Bronchial smooth muscle cell (primary cell): ENCODE data around the gene YWHAB. TPM values are rescaled to one million over a fixed set of nuclear protein-coding genes. Genes with fewer than 3 reads are reported as not detected.

Experiments
- total RNA-seq: library from RNA; depleted of rRNA; stranded (reverse); fragments of >200 nt; gene quantifications from 2 replicates; pipeline ENCODE4 v1.2.1, GENCODE V29; 2014

Gene YWHAB
- total RNA-seq = 38.5 and 68.7 TPM in 2 replicates

DNA sequence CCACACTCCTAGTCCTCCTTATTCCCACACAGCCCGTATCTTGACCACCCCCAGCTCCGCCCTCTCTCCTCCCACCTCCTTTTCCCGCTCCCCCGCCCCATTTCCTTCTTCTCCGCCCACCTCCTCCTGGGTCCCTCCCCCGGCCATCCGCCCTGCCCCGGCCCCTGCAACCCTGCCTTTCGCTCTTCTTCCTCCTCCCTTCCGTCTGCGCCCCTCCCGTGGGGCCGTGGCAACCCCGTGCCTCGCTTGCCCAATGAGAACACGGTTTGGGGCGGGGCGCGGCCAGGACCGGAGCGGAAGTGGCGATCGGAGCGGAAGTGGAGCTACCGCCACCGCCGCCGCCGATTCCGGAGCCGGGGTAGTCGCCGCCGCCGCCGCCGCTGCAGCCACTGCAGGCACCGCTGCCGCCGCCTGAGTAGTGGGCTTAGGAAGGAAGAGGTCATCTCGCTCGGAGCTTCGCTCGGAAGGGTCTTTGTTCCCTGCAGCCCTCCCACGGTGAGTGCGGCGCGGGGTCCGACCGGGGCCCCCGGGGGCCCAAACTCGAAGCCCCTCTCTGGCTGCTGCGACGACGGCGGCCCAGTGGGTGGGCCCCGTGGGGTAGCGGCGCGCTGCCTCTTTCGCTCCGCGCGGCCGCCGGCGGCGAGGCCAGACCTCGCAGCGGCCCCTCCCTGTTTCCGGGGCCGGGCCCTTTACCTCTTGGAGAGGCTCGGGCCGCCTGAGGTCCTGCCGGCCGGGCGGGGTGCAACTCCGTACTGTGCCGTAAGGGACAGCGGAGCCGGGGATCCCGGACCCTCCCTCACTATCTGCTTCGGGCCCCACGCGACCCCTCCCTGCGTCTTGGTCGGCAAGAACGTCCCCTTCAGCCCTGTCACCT, at the start of gene YWHAB:
Gene YWHAB, plus strand, starts transcription at position 314 of the 874 bp plus-strand sequence. CDS start 15,829 bp downstream, outside the sequence.

DNA sequence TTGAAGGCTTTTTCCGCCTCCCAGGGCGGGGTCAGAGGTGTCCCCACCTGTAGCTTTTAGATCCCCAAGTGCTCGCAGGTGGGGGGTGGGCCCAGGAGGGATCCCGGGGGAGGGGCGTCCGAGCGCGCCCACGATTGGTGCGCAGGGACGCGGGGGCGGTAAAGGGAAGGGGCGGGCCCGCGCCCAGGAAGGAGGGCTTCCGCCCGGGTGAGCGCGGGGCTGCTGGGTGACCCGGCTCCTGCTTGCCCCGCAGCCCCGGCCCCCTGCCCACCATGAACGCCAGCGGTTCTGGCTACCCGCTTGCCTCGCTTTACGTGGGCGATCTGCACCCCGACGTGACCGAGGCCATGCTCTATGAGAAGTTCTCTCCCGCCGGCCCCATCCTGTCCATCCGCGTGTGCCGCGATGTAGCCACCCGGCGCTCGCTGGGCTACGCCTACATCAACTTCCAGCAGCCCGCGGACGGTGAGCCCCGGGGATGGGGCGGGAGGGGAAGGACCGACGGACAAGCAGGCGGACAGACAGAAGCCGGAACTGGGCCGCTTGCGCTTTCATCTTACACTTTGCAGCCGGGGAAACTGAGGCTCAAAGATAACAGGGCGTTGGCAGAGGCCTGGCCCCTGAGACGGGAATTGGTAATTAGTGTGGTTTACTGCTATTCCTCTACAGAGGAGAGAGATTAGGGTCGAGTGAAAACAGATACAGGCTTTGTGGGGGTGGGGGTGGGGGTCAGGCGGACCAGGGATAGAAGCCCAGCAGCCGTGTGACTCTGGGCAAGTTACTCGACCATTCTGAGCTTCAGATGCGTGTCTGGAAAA, 24.6 kb downstream of the YWHAB start, which contains the start of gene PABPC1L:
Gene PABPC1L, plus strand, starts transcription at position 189 of the 818 bp plus-strand sequence. Its CDS starts 84 bp downstream, at position 273.

Other genes with a start within 250 kb of the YWHAB start
- gene ADA, start 234.0 kb upstream of the YWHAB start, total RNA-seq = 9.4 and 11.3 TPM in 2 replicates
- gene CCN5, start 170.3 kb upstream of the YWHAB start, total RNA-seq = 3.0 and 8.8 TPM in 2 replicates
- 0.09 and 0.47 TPM in 2 replicates for gene KCNK15, start 139.8 kb upstream of the YWHAB start, total RNA-seq
- gene RIMS4, start 75.2 kb upstream of the YWHAB start, total RNA-seq = under 0.01 and 0.16 TPM in 2 replicates
- 6.8 and 15.5 TPM in 2 replicates for gene PABPC1L, start 24.4 kb downstream of the YWHAB start, total RNA-seq
- gene TOMM34, start 74.7 kb downstream of the YWHAB start, total RNA-seq = 6.5 and 19.7 TPM in 2 replicates
- gene STK4, start 80.8 kb downstream of the YWHAB start, total RNA-seq = 16.1 and 24.0 TPM in 2 replicates
- gene KCNS1, start 215.4 kb downstream of the YWHAB start, total RNA-seq = 0.09 and 0.79 TPM in 2 replicates
- not detected in 2 replicates for gene WFDC5, start 229.5 kb downstream of the YWHAB start, total RNA-seq
- gene WFDC12, start 238.8 kb downstream of the YWHAB start, total RNA-seq = not detected in 2 replicates